ENCODE results near the gene DPEP3.
A peak's percentile ranks its signal among the peaks of the same experiment; 100 is the strongest.
"Not testable (repeated sequence)": the region's sequence is repeated elsewhere in the genome, so short reads cannot be mapped to it uniquely, and the experiment has no call there.

The DPEP3 gene

GRCh38 chr16:68000450-68000849, 20.2 kb upstream of the DPEP3 start:
- TF ChIP-seq CTCF (IDR thresholded peaks at IDR 0.05; ENCODE audit: insufficient read depth, low read depth, low read length, missing control alignments), result no peak
- H3K4me3 ChIP-seq (ENCODE audit: low read depth, low read length), result no peak overlapping the region
- DNase-seq (ENCODE audit: low read depth), result no peak

GRCh38 chr16:67999985-68000384, 19.7 kb upstream of the DPEP3 start:
- TF ChIP-seq CTCF (IDR thresholded peaks at IDR 0.05; ENCODE audit: insufficient read depth, low read depth, low read length, missing control alignments), result no peak
- no peak for DNase-seq (ENCODE audit: low read depth)
- peak overlapping the region; percentile 26 for H3K4me3 ChIP-seq (ENCODE audit: low read depth, low read length)

GRCh38 chr16:67998779-67999688, 18.7 kb upstream of the DPEP3 start, which contains the start of gene DPEP2:
DPEP2 (minus strand) TSS chr16:67999484; CDS start chr16:67993212, 6,272 bp downstream.
- peak; percentile 48 for DNase-seq (ENCODE audit: low read depth)
- H3K4me3 ChIP-seq (ENCODE audit: low read depth, low read length), result peak within 1 kb of the TSS; percentile 26

- not testable (repeated sequence) for DNase-seq (ENCODE audit: low read depth); H3K4me3 ChIP-seq (ENCODE audit: low read depth, low read length)
Measured at GRCh38 chr16:67998231-67998778, 18.0 kb upstream of the DPEP3 start.

GRCh38 chr16:67996666-67997065, 16.4 kb upstream of the DPEP3 start:
- no peak for DNase-seq (ENCODE audit: low read depth)
- H3K4me3 ChIP-seq (ENCODE audit: low read depth, low read length), result no peak overlapping the region
- TF ChIP-seq CTCF (IDR thresholded peaks at IDR 0.05; ENCODE audit: insufficient read depth, low read depth, low read length, missing control alignments), result no peak

- no peak overlapping the region for H3K4me3 ChIP-seq (ENCODE audit: low read depth, low read length)
- peak; percentile 58 for DNase-seq (ENCODE audit: low read depth)
- TF ChIP-seq CTCF (IDR thresholded peaks at IDR 0.05; ENCODE audit: insufficient read depth, low read depth, low read length, missing control alignments), result no peak
Measured at GRCh38 chr16:67995423-67995822, 15.1 kb upstream of the DPEP3 start.

- not testable (repeated sequence) for DNase-seq (ENCODE audit: low read depth); H3K4me3 ChIP-seq (ENCODE audit: low read depth, low read length)
Measured at GRCh38 chr16:67994040-67994408, 13.7 kb upstream of the DPEP3 start.

GRCh38 chr16:67993207-67994039, 13.1 kb upstream of the DPEP3 start:
- H3K4me3 ChIP-seq (ENCODE audit: low read depth, low read length), result peak overlapping the region; percentile 30
- TF ChIP-seq CTCF (IDR thresholded peaks at IDR 0.05; ENCODE audit: insufficient read depth, low read depth, low read length, missing control alignments), result peak; percentile 98
- DNase-seq (ENCODE audit: low read depth), result peak; percentile 90
